DND-41 (cell line): ENCODE data around the gene EFCAB10.

Experiments
- EZH2 ChIP-seq: IDR thresholded peaks from 3 replicates; pipeline ENCODE4 v1.6.1; 2012; ENCODE audit warnings: borderline replicate concordance, low read depth, mild to moderate bottlenecking, moderate library complexity, low read length, inconsistent platforms; ENCODE audit not compliant: severe bottlenecking
- TF ChIP-seq, protein P1 (sequence below): IDR thresholded peaks from 2 replicates; pipeline ENCODE4 v1.5.1; 2012; ENCODE audit warnings: borderline replicate concordance, low read length, moderate library complexity, mild to moderate bottlenecking; ENCODE audit not compliant: poor library complexity, severe bottlenecking; ENCODE audit errors: extremely low read depth

DNA sequence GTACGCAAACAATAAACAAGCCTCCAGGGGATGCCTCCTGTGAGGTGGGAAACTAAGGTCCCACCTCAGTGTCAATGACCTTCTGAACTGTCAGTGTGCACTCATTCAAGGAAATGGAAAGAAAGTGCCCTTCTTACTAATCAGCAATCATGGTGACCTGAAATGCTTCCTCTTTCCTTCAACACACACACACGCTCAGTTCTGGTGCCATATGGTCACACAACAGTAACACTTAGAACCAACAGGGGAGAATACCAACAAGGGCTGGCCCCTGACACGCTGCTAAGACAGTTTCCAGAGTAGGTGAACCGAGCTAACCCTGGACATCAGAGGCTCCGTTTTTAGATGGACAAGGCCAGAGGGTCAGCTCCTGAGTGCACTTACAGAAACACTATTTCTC, 42.1 kb upstream of the EFCAB10 start:
- TF ChIP-seq EZH2: no peak
- TF ChIP-seq, protein P1, sequence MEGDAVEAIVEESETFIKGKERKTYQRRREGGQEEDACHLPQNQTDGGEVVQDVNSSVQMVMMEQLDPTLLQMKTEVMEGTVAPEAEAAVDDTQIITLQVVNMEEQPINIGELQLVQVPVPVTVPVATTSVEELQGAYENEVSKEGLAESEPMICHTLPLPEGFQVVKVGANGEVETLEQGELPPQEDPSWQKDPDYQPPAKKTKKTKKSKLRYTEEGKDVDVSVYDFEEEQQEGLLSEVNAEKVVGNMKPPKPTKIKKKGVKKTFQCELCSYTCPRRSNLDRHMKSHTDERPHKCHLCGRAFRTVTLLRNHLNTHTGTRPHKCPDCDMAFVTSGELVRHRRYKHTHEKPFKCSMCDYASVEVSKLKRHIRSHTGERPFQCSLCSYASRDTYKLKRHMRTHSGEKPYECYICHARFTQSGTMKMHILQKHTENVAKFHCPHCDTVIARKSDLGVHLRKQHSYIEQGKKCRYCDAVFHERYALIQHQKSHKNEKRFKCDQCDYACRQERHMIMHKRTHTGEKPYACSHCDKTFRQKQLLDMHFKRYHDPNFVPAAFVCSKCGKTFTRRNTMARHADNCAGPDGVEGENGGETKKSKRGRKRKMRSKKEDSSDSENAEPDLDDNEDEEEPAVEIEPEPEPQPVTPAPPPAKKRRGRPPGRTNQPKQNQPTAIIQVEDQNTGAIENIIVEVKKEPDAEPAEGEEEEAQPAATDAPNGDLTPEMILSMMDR: no peak
